Measurements from ENCODE around the gene IP6K1.

GRCh38 chr3:49790626-49791411, 4.5 kb upstream of the IP6K1 start:
- no peak for TF ChIP-seq GATA2 (IDR thresholded peaks at IDR 0.05; ENCODE audit: low read depth, low read length)
- no peak for TF ChIP-seq GATA3 (IDR thresholded peaks at IDR 0.05; ENCODE audit: low read depth, low read length)
